HepG2 (cell line): ENCODE measurements around the gene TIAM2. TPM values are rescaled to one million over a fixed set of nuclear protein-coding genes. Genes with fewer than 3 reads are reported as not detected.

ENCODE experiments used
- ATAC-seq: fragments of 200-7000 bp; cut with Tn5 transposase; 3 replicates; pipeline ENCODE4 v1.9.1; 2020; ENCODE audit warnings: mild to moderate bottlenecking, moderate library complexity
- BruUV-seq: library from RNA; stranded (reverse); fragments of 400-500 nt; replicated peaks from 2 replicates; lab custom pipeline; 2021; lab: Mats Ljungman, UMichigan
- CTCF ChIA-PET: fragments of 300-600 bp; formaldehyde crosslinking; extraction: SDS; loops from one replicate; lab custom pipeline; 2021; ENCODE audit warnings: low total read pairs, inconsistent platforms, low intra/inter-chr PET ratio; lab: Yijun Ruan, JAX
- POLR2A ChIA-PET: fragments of 350-600 bp; sonication (Branson Sonifier 250); formaldehyde crosslinking; loops from one replicate; lab custom pipeline; 2020; ENCODE audit warnings: antibody characterized with exemption, inconsistent platforms; lab: Yijun Ruan, JAX
- DNase-seq: peaks from one replicate; pipeline ENCODE4 v3.0.0-alpha.2; 2015; ENCODE audit warnings: low spot score
- FAIRE-seq: peaks from 3 replicates; lab custom pipeline; 2011; peaks lifted over from hg19 to GRCh38; lab: Jason Lieb, UNC
- H2AFZ ChIP-seq: one replicate; pipeline ENCODE4 v1.6.1; 2011; ENCODE audit warnings: low read length, inconsistent platforms
- H3K27ac ChIP-seq: fragments of 300-600 bp; 3 replicates; pipeline ENCODE4 v1.8.0; 2011; ENCODE audit warnings: mixed run types, mild to moderate bottlenecking, mixed read lengths, low read length, inconsistent platforms; ENCODE audit not compliant: insufficient read depth; ENCODE audit errors: extremely low read length
- H3K27me3 ChIP-seq, 2 experiments: fragments of 200-600 bp in 1 of 2; 2 replicates in 1 of 2; 3 replicates in 1 of 2; pipeline versions ENCODE4 v1.6.0 to v1.8.0; 2011; ENCODE audit warnings: low read length in 2 of 2, mild to moderate bottlenecking in 2 of 2, moderate library complexity in 2 of 2, inconsistent platforms in 1 of 2; ENCODE audit not compliant: insufficient read depth in 2 of 2, control insufficient read depth in 1 of 2
- H3K36me3 ChIP-seq, 2 experiments: fragments of 200-600 bp in 1 of 2; replicated peaks in 1 of 2; 2 replicates in 1 of 2; 3 replicates in 1 of 2; pipeline versions ENCODE4 v1.5.1 to v1.8.0; 2011; ENCODE audit warnings: low read length in 2 of 2, inconsistent platforms in 1 of 2; ENCODE audit not compliant: insufficient read depth in 2 of 2, control insufficient read depth in 1 of 2
- H3K4me1 ChIP-seq: 2 replicates; pipeline ENCODE4 v1.5.1; 2012; ENCODE audit warnings: low read length, inconsistent platforms; ENCODE audit not compliant: insufficient read depth
- H3K4me2 ChIP-seq: 2 replicates; pipeline ENCODE4 v1.6.0; 2011; ENCODE audit warnings: low read depth, low read length, inconsistent platforms
- H3K4me3 ChIP-seq, 3 experiments: fragments of 200-600 bp in 1 of 3; sonication (generic), shearing (Covaris generic) in 1 of 3; replicated peaks in 1 of 3; 2 replicates each; pipeline ENCODE4 v1.5.1; 2011 to 2016; ENCODE audit warnings: low read length in 3 of 3, inconsistent platforms in 2 of 3, low read depth in 2 of 3, mild to moderate bottlenecking in 2 of 3, control low read depth in 1 of 3, mixed read lengths in 1 of 3; ENCODE audit not compliant: insufficient read depth in 1 of 3
- H3K79me2 ChIP-seq: one replicate; pipeline ENCODE4 v1.6.1; 2011; ENCODE audit warnings: low read length, inconsistent platforms; ENCODE audit not compliant: insufficient read depth
- H3K9ac ChIP-seq: 2 replicates; pipeline ENCODE4 v1.6.0; 2011; ENCODE audit warnings: mild to moderate bottlenecking, low read depth, low read length, inconsistent platforms; ENCODE audit not compliant: insufficient read depth
- H3K9me3 ChIP-seq: 2 replicates; pipeline ENCODE4 v1.5.1; 2012; ENCODE audit warnings: mild to moderate bottlenecking, low read length
- H4K20me1 ChIP-seq: 2 replicates; pipeline ENCODE4 v1.6.0; 2011; ENCODE audit warnings: inconsistent platforms, mild to moderate bottlenecking, low read length, moderate library complexity; ENCODE audit not compliant: insufficient read depth
- KAT7 ChIP-seq: IDR thresholded peaks from 2 replicates; pipeline ENCODE4 v1.6.1; 2018; ENCODE audit warnings: borderline replicate concordance, missing compliant biosample characterization
- SUZ12 ChIP-seq: fragments of 150-350 bp; IDR thresholded peaks from 2 replicates; pipeline ENCODE4 v1.6.1; 2014; ENCODE audit warnings: low read depth, low read length
- ZFP1 ChIP-seq: IDR thresholded peaks from 2 replicates; pipeline ENCODE4 v1.6.1; 2016
- ZNF382 ChIP-seq: sonication (generic); formaldehyde crosslinking; IDR thresholded peaks from 2 replicates; pipeline ENCODE4 v1.5.0; 2020; ENCODE audit warnings: missing genetic modification reagents, mild to moderate bottlenecking, borderline replicate concordance
- ZNF747 ChIP-seq: sonication (generic); formaldehyde crosslinking; IDR thresholded peaks from 2 replicates; pipeline ENCODE4 v1.8.1; 2023; ENCODE audit warnings: missing genetic modification reagents, mild to moderate bottlenecking, borderline replicate concordance
- WGBS: methylation state at CpG from one replicate; pipeline ENCODE4 v1.1.6; 2017; ENCODE audit warnings: low lambda C conversion rate; 5-methylcytosine and 5-hydroxymethylcytosine counted together
- in situ Hi-C: cut with HindIII; loops from 2 replicates; pipeline ENCODE4 v1.10.0; 2017; ENCODE audit warnings: low pct_unique_long_range_greater_than_20kb; ENCODE audit not compliant: extremely low pct_ligation_motif_present
- intact Hi-C: fragments of 100-400 bp; cut with micrococcal nuclease; formaldehyde crosslinking; loops from one replicate; pipeline ENCODE4 v1.10.0; 2022; ENCODE audit not compliant: unreplicated experiment
- polyA plus RNA-seq, 8 experiments: library from polyadenylated mRNA; depleted of rRNA in 3 of 8; stranded (reverse) in 7 of 8; unstranded in 1 of 8; fragments of >200 nt; fragmentation: Illumina TruSeq in 4 of 8; extraction: Trizol in 4 of 8; gene quantifications; 2 replicates each; pipeline versions ENCODE4 v1.2.1 to v1.2.3, GENCODE V29; 2011 to 2016; ENCODE audit warnings: low read depth in 4 of 8, missing spikeins in 1 of 8, mixed read lengths in 1 of 8; ENCODE audit not compliant: insufficient read depth in 1 of 8
- total RNA-seq, 5 experiments: library from RNA; depleted of rRNA; stranded (reverse); fragments of >200 nt; fragmentation: Illumina TruSeq; extraction: Trizol; gene quantifications; 2 replicates each; pipeline ENCODE4 v1.2.3, GENCODE V29; 2016; ENCODE audit warnings: low read depth in 1 of 5
- TF ChIP-seq, protein P1 (sequence below): sonication (generic); formaldehyde crosslinking; IDR thresholded peaks from 2 replicates; pipeline ENCODE4 v1.4.0; 2020; ENCODE audit warnings: mild to moderate bottlenecking, missing genetic modification reagents

Gene TIAM2
- total and polyA plus RNA-seq, 2 of the 13 experiments (the other 11 are each of a cell fraction or from before 2014, with no cell fraction given), result 4.1 to 4.5 TPM

DNA sequence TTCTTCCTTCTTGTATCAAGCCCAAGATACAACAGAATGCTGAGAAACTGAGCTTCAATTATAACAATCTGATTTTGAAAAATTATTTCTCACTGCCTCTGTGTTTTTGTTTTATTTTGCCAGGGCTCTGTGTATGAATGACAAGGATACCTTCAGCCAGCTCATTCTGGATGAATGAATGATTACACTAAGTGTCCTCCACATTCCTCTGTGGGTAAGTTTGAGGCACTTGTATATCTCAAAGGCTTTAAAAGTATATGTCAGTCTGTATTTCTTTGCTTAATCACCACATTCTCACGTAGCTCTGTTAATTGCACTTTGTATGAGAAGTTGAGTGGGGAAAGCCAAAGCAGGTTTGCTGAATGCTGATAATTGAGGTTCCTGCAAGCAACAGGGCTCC, 95.1 kb downstream of the TIAM2 start:
- Histone ChIP-seq H3K9ac (no peak overlapping the region), H3K9me3 (no peaks in the 10 kb centered on the region), H3K4me3 (no peak overlapping the region), H3K79me2 (no peaks in the 10 kb centered on the region), H2AFZ (no peak overlapping the region), H3K27ac (no peak overlapping the region), H3K4me1 (peaks cover 17% of the 10 kb centered on the region), H3K36me3 (no peaks in the 10 kb centered on the region), H4K20me1 (no peaks in the 10 kb centered on the region), H3K4me2 (no peak overlapping the region), H3K27me3 (no peaks in the 10 kb centered on the region)
- BruUV-seq, result no TSS peak
- TF ChIP-seq, protein P1, sequence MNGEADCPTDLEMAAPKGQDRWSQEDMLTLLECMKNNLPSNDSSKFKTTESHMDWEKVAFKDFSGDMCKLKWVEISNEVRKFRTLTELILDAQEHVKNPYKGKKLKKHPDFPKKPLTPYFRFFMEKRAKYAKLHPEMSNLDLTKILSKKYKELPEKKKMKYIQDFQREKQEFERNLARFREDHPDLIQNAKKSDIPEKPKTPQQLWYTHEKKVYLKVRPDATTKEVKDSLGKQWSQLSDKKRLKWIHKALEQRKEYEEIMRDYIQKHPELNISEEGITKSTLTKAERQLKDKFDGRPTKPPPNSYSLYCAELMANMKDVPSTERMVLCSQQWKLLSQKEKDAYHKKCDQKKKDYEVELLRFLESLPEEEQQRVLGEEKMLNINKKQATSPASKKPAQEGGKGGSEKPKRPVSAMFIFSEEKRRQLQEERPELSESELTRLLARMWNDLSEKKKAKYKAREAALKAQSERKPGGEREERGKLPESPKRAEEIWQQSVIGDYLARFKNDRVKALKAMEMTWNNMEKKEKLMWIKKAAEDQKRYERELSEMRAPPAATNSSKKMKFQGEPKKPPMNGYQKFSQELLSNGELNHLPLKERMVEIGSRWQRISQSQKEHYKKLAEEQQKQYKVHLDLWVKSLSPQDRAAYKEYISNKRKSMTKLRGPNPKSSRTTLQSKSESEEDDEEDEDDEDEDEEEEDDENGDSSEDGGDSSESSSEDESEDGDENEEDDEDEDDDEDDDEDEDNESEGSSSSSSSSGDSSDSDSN, result no peak
- TF ChIP-seq ZNF747 (CRISPR knock-in tag) (no peak), ZFP1 (no peak)
- 10% methylated on average over 1 of the region's 1 CpG for WGBS
- POLR2A ChIA-PET, result no interaction called here
- ATAC-seq (no peak), FAIRE-seq (no peak), DNase-seq (no peak)
- intact Hi-C loops, result no loop called here
- in situ Hi-C loops, result no loop called here
- CTCF ChIA-PET, result no interaction called here

DNA sequence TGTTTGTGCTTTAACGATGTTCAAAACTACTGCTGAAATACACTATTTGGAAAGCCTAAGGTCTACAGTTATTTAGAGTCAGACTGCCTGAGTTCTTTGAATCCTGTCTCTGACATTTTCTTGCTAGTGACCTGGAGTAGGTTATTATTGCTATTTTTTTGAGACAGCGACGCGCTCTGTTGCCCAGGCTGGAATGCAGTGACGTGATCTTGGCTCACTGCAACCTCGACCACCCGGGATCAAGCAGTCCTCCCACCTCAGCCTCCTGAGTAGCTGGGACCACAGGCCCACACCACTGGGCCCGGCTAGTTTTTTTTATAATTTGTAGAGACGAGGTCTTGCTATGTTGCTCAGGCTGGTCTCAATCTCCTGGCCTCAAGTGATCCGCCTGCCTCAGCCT, 96.6 kb downstream of the TIAM2 start:
- H3K27me3 ChIP-seq, result no peaks in the 10 kb centered on the region
- H3K4me2 ChIP-seq, result no peak overlapping the region
- WGBS, result 83% methylated on average over 10 of the region's 10 CpGs
- no peak for FAIRE-seq
- H3K9ac ChIP-seq, result no peak overlapping the region
- H4K20me1 ChIP-seq, result no peaks in the 10 kb centered on the region
- H2AFZ ChIP-seq, result no peak overlapping the region
- no peak overlapping the region for H3K27ac ChIP-seq
- H3K4me1 ChIP-seq, result peaks cover 8% of the 10 kb centered on the region; the same call in 1 of the 2 replicates
- POLR2A ChIA-PET, result no interaction called here
- no peak for TF ChIP-seq SUZ12
- TF ChIP-seq KAT7, result no peak
- no peak for TF ChIP-seq ZNF382 (CRISPR knock-in tag)
- TF ChIP-seq, all 625 proteins: peak for 0
- DNase-seq (no peak), ATAC-seq (no peak)
- no TSS peak for BruUV-seq
- in situ Hi-C loops (no loop called here), intact Hi-C loops (no loop called here)
- H3K36me3 ChIP-seq, result no peaks in the 10 kb centered on the region
- H3K4me3 ChIP-seq, result no peak overlapping the region
- H3K9me3 ChIP-seq, result no peaks in the 10 kb centered on the region
- CTCF ChIA-PET, result no interaction called here
- no peaks in the 10 kb centered on the region for H3K79me2 ChIP-seq
